GM21717 (cell line): Measurements from ENCODE around the gene ANKMY1.

ENCODE experiments used
- ATAC-seq: cut with Tn5 transposase; IDR thresholded peaks from one replicate; pipeline ENCODE4 v1.9.1; 2021; ENCODE audit warnings: mild to moderate bottlenecking, moderate library complexity; ENCODE audit not compliant: unreplicated experiment

Gene ANKMY1

GRCh38 chr2:240438810-240439697 lies 118.7 kb downstream of the ANKMY1 start:
- ATAC-seq = no peak

GRCh38 chr2:240437861-240438809 lies 119.7 kb downstream of the ANKMY1 start:
- ATAC-seq = no peak

- no peak for ATAC-seq
Observed at GRCh38 chr2:240437551-240437860, 120.3 kb downstream of the ANKMY1 start.

GRCh38 chr2:240436683-240437550 lies 120.9 kb downstream of the ANKMY1 start:
- no peak for ATAC-seq

DNA sequence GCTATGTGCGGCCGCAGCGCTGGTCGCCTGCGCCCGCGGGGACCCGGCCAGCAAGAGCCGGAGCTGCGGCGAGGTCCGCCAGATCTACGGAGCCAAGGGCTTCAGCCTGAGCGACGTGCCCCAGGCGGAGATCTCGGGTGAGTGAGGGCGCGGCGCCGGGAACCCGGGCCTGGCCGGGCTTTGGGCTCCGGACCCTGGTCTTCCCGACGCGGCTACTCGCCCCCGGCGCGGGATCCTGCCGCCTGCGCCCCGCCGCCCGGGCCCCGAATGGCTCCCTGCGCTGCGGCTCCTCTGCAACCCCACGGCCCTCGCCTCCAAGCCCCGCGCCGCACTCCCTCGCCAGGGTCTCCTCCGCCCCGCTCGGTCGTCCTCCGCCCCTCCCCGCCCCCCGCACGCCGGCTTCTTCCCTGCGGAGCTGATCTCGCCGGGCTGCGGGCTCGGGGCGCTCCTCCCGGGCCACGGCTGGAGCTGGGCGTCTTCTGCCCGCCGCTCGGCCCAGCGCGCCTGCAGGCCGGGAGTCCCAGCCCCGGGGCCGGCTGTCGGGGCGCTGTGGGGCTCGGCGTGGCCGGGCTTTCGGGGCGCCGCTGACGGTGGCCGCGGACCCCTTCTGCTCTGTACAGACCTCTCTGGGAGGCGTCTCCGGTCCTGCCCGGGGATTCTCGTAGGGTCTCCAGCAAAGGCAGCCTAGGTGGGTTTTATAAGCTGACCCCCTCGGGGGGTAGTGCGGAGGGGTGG lies 121.7 kb downstream of the ANKMY1 start:
- no peak for ATAC-seq

- no peak for ATAC-seq
Observed at GRCh38 chr2:240435457-240435947, 122.3 kb downstream of the ANKMY1 start, which contains the start of gene GPC1. Gene GPC1, plus strand, starts transcription at chr2:240435663. Its CDS starts 256 bp downstream, at chr2:240435919.

- ATAC-seq = no peak
Observed at GRCh38 chr2:240434728-240435456, 122.9 kb downstream of the ANKMY1 start.

DNA sequence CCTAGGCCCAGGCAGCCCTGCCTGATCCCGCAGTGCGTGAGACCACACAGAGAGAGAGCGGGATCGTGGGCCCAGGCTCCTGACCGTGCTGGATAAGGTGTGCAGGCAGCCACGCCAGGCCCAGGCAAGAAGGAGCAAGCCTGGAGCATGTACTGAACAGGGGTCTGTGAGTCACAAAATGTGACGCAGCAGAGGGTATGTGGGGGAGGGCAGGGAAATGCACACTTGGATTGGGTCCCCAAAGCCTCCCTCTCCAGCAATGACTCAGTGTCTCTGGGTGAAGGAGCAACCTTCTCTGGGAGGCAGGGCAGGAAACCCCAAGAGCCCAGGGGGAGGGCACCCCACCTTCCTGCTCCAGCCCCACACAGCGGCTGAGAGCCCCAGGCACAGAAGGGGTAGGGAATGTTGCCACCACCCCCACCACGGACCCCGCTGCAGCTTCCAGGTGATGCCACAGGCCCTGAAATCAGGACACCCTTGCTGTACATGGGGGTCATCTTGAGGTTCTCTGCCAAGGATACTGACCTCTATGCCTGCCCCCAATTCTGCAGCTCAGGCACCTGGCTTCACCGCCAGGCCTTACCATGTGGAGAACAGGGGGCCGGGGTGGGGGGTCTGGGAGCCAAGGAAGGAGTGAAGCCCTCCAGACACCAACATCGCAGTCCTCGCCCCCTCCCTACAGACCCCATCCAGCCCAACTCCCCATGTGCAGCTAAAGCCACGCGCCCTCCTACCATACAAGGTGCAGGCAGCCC lies 123.6 kb downstream of the ANKMY1 start:
- ATAC-seq = no peak

DNA sequence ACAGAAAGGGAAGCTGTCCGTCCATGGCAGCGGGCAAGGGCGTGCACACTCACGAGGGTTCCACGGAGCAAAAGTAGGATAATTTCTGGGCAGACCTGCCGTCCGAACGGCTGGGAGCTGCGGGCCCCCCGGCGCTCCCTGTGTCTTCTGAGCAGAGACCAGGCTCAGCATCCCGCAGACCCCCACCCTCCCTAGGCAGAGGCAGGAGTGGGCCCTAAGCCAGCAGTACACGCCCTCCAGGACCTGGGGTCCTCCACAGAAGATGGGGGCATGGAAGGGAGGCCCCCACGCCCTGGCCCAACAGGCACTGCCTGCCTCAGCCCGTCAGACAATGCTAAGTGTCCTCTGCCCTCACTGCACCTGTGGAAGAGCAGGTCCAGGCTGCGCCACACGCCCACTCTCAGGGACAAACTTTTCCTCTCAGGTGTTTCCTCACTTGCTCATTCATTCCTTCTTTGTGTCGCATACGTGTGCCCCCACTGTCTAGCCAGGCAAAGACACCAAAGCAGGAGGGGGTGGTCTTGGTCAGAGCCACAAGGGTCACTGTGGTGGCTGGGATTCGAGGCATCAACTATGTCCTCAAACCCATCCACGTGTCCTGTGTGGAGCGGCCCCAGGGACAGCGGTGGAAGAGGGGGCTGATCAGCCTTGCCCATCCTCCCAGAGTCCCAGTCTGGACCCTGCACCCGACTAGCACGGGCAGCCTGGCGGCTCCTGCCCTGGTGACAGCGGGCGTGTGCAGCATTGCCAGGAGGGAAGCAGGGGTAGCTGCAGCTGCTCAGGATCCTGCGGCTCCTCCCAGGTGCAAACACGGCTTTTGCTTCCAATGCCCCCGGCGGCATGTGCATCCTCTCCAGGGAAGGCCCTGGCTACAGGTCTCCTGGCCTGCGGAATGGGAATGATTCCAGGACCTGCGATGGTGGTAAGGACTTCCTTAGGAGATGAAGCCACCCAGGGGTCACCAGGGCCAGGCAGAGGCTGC lies 124.7 kb downstream of the ANKMY1 start:
- ATAC-seq = no peak

- no peak for ATAC-seq
Observed at GRCh38 chr2:240432430-240432819, 125.4 kb downstream of the ANKMY1 start.

DNA sequence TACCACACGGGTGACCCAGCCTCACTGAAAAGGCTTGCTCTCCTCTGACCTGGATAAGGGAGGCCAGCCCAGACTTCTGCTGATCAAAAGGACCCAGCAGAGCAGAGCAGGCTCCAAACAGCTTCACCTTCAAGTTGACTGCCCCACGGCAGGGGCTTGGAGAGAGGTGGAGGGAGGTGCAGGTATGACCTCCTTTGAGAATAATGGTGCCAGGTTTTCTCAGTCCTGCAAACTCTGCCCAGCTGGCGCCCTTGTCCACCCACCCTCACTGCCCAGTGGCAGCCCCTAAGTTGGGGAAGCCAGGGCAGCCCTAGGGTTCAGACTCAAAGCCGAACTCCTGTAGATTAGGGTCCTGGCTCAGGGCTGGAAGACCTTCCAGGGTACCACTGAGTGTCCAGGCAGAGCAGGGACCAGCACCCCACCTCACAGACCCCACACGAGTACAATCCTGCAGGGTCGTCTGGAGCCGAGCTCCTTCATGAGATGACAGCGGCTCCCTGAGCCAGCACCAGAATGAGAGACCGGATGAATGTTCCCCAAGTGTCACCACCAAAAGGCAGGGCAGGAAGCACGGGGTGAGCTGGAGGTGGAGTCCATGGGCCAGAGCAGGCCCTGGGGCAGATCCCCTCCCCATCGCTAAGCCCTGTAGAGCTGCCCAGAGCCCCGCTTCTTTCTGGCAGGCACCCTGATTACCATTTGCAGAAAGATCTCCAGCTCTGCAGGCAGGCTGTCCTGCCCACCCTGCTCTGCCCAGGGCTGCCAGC lies 125.9 kb downstream of the ANKMY1 start:
- no peak for ATAC-seq

DNA sequence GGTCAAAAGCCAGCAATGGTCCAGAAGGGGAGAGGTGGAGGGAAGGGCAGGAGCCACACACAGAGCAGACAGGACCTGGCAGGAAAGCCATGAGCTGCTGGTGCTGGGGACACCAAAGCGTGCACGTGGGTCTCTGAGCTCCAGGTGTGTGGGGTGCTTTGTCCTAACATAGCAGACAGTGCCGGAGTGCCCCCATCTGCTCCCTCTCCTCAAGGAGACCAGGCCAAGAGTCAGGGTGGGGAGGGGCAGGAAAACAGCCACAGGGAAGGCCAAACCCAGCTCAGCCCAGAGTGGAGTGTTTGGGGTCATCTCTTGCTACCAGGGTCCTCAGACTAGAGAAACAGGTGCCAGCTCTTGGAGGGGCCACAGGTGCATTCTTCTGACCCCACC lies 126.5 kb downstream of the ANKMY1 start:
- ATAC-seq = no peak

- ATAC-seq = no peak
Observed at GRCh38 chr2:240430595-240430994, 127.2 kb downstream of the ANKMY1 start.

DNA sequence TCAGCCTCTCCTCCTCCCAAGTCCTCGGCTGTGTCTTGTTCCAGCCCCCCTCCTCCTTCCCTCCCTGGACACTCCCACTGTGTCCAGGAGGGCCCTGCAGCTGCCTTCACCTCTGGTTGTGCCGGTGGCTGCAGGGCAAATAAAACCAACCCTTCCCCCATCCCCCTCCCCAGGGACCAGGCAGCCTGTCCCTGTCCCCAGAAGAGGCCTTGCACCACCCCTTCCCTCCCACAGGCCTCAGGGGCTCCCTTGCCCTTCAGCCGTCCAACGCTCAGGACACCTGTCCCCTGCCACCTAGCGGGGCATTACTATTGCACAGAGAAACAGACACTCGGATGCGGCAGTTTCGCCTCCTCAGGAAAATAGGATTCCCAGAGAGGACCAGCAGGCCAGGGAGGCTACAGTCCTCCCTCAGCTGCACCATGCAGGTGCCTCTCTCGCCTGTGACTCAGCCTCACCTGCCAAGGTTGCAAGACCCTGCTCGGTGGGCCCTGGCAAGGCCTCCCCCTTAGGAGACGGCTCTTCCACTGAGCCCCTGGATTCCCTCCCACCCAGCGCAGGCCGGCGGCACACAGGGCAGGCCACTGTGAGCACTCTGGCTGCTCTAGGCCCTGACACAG lies 127.8 kb downstream of the ANKMY1 start:
- no peak for ATAC-seq
